Aortic smooth muscle cell (primary cell): ENCODE results near the gene GMIP. TPM values are rescaled to one million over a fixed set of nuclear protein-coding genes. Genes with fewer than 3 reads are reported as not detected.

Source experiments
- total RNA-seq: library from RNA; depleted of rRNA; stranded (reverse); fragments of >200 nt; gene quantifications from 2 replicates; pipeline ENCODE4 v1.2.3, GENCODE V29; 2014

GMIP gene
- 2.5 and 2.8 TPM in 2 replicates for total RNA-seq

GRCh38 chr19:19643158-19644053, at the start of gene GMIP:
Gene GMIP, minus strand, starts transcription at chr19:19643657. Its CDS starts 128 bp downstream, at chr19:19643529.

GRCh38 chr19:19668230-19669012, 25.0 kb upstream of the GMIP start, which contains the start of gene ZNF101:
Gene ZNF101, plus strand, starts transcription at chr19:19668839. Its CDS starts 125 bp downstream, at chr19:19668964.

GRCh38 chr19:19663256-19664120, 20.0 kb upstream of the GMIP start, which contains the start of gene ATP13A1:
Gene ATP13A1, minus strand, starts transcription at chr19:19663676. Its CDS starts 10 bp downstream, at chr19:19663666.

GRCh38 chr19:19627621-19628500, 15.6 kb downstream of the GMIP start, which contains the start of gene LPAR2:
Gene LPAR2, minus strand, starts transcription at chr19:19628220. Its CDS starts 945 bp downstream, at chr19:19627275.

GRCh38 chr19:19618219-19619051, 25.0 kb downstream of the GMIP start, which contains the start of gene PBX4:
Gene PBX4, minus strand, starts transcription at chr19:19618687. Its CDS starts 58 bp downstream, at chr19:19618629.

Other genes with a start within 250 kb of the GMIP start
- 53.9 and 55.1 TPM in 2 replicates for gene GATAD2A, start 238.0 kb downstream of the GMIP start, total RNA-seq
- gene TSSK6, start 128.1 kb downstream of the GMIP start, total RNA-seq, result 1.1 and 1.5 TPM in 2 replicates
- gene NDUFA13, start 127.4 kb downstream of the GMIP start, total RNA-seq, result 312 and 424 TPM in 2 replicates
- gene YJEFN3, start 114.7 kb downstream of the GMIP start, total RNA-seq, result 0.13 and 0.44 TPM in 2 replicates
- gene CILP2, start 105.4 kb downstream of the GMIP start, total RNA-seq, result under 0.01 TPM in 2 replicates
- 0.26 TPM in 1 of 2 replicates, not detected in the other for gene PBX4, start 25.0 kb downstream of the GMIP start, total RNA-seq
- gene LPAR2, start 15.4 kb downstream of the GMIP start, total RNA-seq, result 0.13 and 0.37 TPM in 2 replicates
- 23.8 and 27.3 TPM in 2 replicates for gene ATP13A1, start 20.0 kb upstream of the GMIP start, total RNA-seq
- gene ZNF101, start 25.2 kb upstream of the GMIP start, total RNA-seq, result 5.4 and 6.3 TPM in 2 replicates
- gene ZNF14, start 89.5 kb upstream of the GMIP start, total RNA-seq, result 4.7 and 5.3 TPM in 2 replicates
- 9.2 and 9.9 TPM in 2 replicates for gene ZNF506, start 178.1 kb upstream of the GMIP start, total RNA-seq
- 2.2 and 2.9 TPM in 2 replicates for gene ZNF253, start 222.2 kb upstream of the GMIP start, total RNA-seq